ENCODE data around the gene IPCEF1. TPM values are rescaled to one million over a fixed set of nuclear protein-coding genes. Genes with fewer than 3 reads are reported as not detected.

Gene IPCEF1
- total RNA-seq, 1 experiment from 2014 or later = 0.48 TPM

DNA sequence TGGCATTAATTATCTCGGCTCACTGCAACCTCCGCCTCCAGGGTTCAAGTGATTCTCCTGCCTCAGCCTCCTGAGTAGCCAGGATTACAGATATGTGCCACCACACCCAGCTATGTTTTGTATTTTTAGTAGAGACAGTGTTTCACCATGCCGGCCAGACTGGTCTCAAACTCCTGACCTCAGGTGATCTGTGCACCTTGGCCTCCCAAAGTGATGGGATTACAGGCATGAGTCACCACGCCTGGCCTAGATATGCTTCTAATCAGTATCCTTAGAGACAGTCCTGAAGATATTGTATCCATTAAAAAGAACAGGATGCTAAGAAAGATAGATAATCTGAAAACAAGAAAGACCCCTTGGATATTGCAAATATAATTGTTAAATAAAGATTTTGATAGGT lies 3.1 kb upstream of the IPCEF1 start:
- no peak for DNase-seq
- H3K4me1 Mint-ChIP-seq = no peaks in the 10 kb centered on the region
- no peak overlapping the region for H4K91ac ChIP-seq (ENCODE audit: insufficient read length, low read depth, low read length)
- TF ChIP-seq CTCF (conservative IDR thresholded peaks at IDR 0.05) = no peak
- no peak overlapping the region for H3K56ac ChIP-seq (ENCODE audit: insufficient read length, low read depth, low read length)
- H2AFZ ChIP-seq (ENCODE audit: low read length) = no peak overlapping the region
- no peak overlapping the region for H4K5ac ChIP-seq (ENCODE audit: insufficient read length, low read depth, low read length)
- H2BK12ac ChIP-seq (ENCODE audit: insufficient read length, low read depth, low read length) = no peak overlapping the region
- H3K4me2 ChIP-seq (ENCODE audit: insufficient read depth, insufficient read length, low read length) = no peak overlapping the region
- no peak overlapping the region for H3K27ac ChIP-seq (ENCODE audit: insufficient read length, low read depth, low read length)
- H3K14ac ChIP-seq (ENCODE audit: insufficient read depth, low read length) = no peak overlapping the region
- no peaks in the 10 kb centered on the region for H3K9me3 ChIP-seq (ENCODE audit: control insufficient read depth, low read depth, low read length)
- no peak overlapping the region for H2AK5ac ChIP-seq (ENCODE audit: insufficient read length, low read length)
- no peak overlapping the region for H3K4me3 Mint-ChIP-seq
- H3T11ph ChIP-seq (ENCODE audit: low read length) = no peak overlapping the region
- H3K18ac ChIP-seq (ENCODE audit: insufficient read length, low read depth, low read length) = no peak overlapping the region
- H4K8ac ChIP-seq (replicated peaks; ENCODE audit: insufficient read length, low read depth, low read length) = no peak overlapping the region
- WGBS (ENCODE audit: extremely low coverage, insufficient read length, low lambda C conversion rate) = no CpG with 5 or more reads among the region's 4 CpGs
- no peak overlapping the region for H2BK5ac ChIP-seq (ENCODE audit: insufficient read length, low read length)
- no peak overlapping the region for H2BK20ac ChIP-seq (ENCODE audit: low read depth, low read length, poor library complexity, severe bottlenecking)
- peak overlapping the region in 1 of 3 experiments; percentile 88; a peak in 1 of 7 replicates for H3K27ac Mint-ChIP-seq
- no peak overlapping the region for H2BK120ac ChIP-seq (ENCODE audit: low read depth, low read length, poor library complexity, severe bottlenecking)
- no peaks in the 10 kb centered on the region; a peak in 1 of 7 replicates for H3K36me3 Mint-ChIP-seq (ENCODE audit: insufficient read depth in 1 of 3, low read depth in 3 of 3)
- H2BK15ac ChIP-seq (ENCODE audit: low read depth, low read length) = no peak overlapping the region
- H4K20me1 ChIP-seq (ENCODE audit: control insufficient read depth, insufficient read depth, insufficient read length) = no peaks in the 10 kb centered on the region
- H3K27me3 Mint-ChIP-seq (ENCODE audit: low read depth) = no peaks in the 10 kb centered on the region
- H3K23me2 ChIP-seq (ENCODE audit: insufficient read length, low read depth, low read length, poor library complexity, severe bottlenecking) = no peaks in the 10 kb centered on the region
- no peaks in the 10 kb centered on the region for H3K9me3 Mint-ChIP-seq
- no peak overlapping the region for H3K9ac ChIP-seq (ENCODE audit: extremely low read depth, insufficient read length, low read length)
- H3K4ac ChIP-seq (ENCODE audit: low read depth, low read length) = no peak overlapping the region
- no peaks in the 10 kb centered on the region for H3K79me2 ChIP-seq (ENCODE audit: insufficient read depth, low read length)
- no peaks in the 10 kb centered on the region for H3K4me1 ChIP-seq (ENCODE audit: insufficient read depth, low read length)
- H3K27me3 ChIP-seq (ENCODE audit: insufficient read depth, low read length) = no peaks in the 10 kb centered on the region
- no peaks in the 10 kb centered on the region for H3K79me1 ChIP-seq (ENCODE audit: insufficient read depth, low read depth, low read length, poor library complexity, severe bottlenecking)
- H3K23ac ChIP-seq (ENCODE audit: insufficient read length, low read depth, low read length) = no peak overlapping the region

All from H9 (cell line).